ENCODE measurements around the gene PCDHB16.
"Not testable (repeated sequence)": the region's sequence is repeated elsewhere in the genome, so short reads cannot be mapped to it uniquely, and the experiment has no call there.

The PCDHB16 gene

GRCh38 chr5:141182248-141182647, at the start of gene PCDHB16:
TSS of gene PCDHB16 (plus strand) at chr5:141182387. CDS start at chr5:141182560, 173 bp downstream.
- peak; percentile 50 for DNase-seq

- DNase-seq: no peak
These were observed 47.0 kb upstream of the PCDHB16 start, which contains the start of gene PCDHB5 for GRCh38 chr5:141135030-141135717. TSS of gene PCDHB5 (plus strand) at chr5:141135206. CDS start at chr5:141135435, 229 bp downstream.

GRCh38 chr5:141135718-141136266, 46.4 kb upstream of the PCDHB16 start:
- DNase-seq: no peak

GRCh38 chr5:141137346-141137745, 44.8 kb upstream of the PCDHB16 start:
- DNase-seq: not testable (repeated sequence)

GRCh38 chr5:141149812-141150211, 32.4 kb upstream of the PCDHB16 start, which contains the start of gene PCDHB6:
TSS of gene PCDHB6 (plus strand) at chr5:141150057. CDS start at chr5:141150258, 201 bp downstream.
- DNase-seq: no peak

GRCh38 chr5:141150224-141150992, 31.8 kb upstream of the PCDHB16 start:
- no peak for DNase-seq

- no peak for DNase-seq
These were observed 31.2 kb upstream of the PCDHB16 start for GRCh38 chr5:141150993-141151325.

GRCh38 chr5:141151632-141152031, 30.6 kb upstream of the PCDHB16 start:
- DNase-seq: not testable (repeated sequence)

- not testable (repeated sequence) for DNase-seq
These were observed 30.1 kb upstream of the PCDHB16 start for GRCh38 chr5:141152096-141152495.

GRCh38 chr5:141155540-141156374, 26.4 kb upstream of the PCDHB16 start:
- no peak for DNase-seq

GRCh38 chr5:141157356-141157755, 24.8 kb upstream of the PCDHB16 start:
- DNase-seq: not testable (repeated sequence)

GRCh38 chr5:141157901-141158300, 24.3 kb upstream of the PCDHB16 start:
- DNase-seq: not testable (repeated sequence)

GRCh38 chr5:141172381-141173204, 9.6 kb upstream of the PCDHB16 start, which contains the start of gene PCDHB7:
TSS of gene PCDHB7 (plus strand) at chr5:141172644. CDS start at chr5:141172836, 192 bp downstream.
- DNase-seq: peak; percentile 26

GRCh38 chr5:141174291-141175104, 7.7 kb upstream of the PCDHB16 start:
- not testable (repeated sequence) for DNase-seq

- no peak for DNase-seq
These were observed 6.3 kb upstream of the PCDHB16 start for GRCh38 chr5:141175933-141176332.

GRCh38 chr5:141177577-141178191, 4.5 kb upstream of the PCDHB16 start, which contains the start of gene PCDHB8:
TSS of gene PCDHB8 (plus strand) at chr5:141177790. CDS start at chr5:141178035, 245 bp downstream.
- not testable (repeated sequence) for DNase-seq

GRCh38 chr5:141179371-141179770, 2.8 kb upstream of the PCDHB16 start:
- DNase-seq: not testable (repeated sequence)

- DNase-seq: not testable (repeated sequence)
These were observed 2.3 kb upstream of the PCDHB16 start for GRCh38 chr5:141179876-141180275.

- DNase-seq: no peak
These were observed 1.9 kb upstream of the PCDHB16 start for GRCh38 chr5:141180313-141180712.

Measured in NCI-H2171 treated with DMSO at 0.1 percent for 48 hours (cell line).